GM08714 (cell line): Measurements from ENCODE around the gene CEP20.
"Not testable (repeated sequence)": the region's sequence is repeated elsewhere in the genome, so short reads cannot be mapped to it uniquely, and the experiment has no call there.

Experiments
- H3K4me3 ChIP-seq: fragments of 200-500 bp; sonication (Bioruptor generic); 2 replicates; pipeline ENCODE4 v1.5.1; 2014; ENCODE audit warnings: mild to moderate bottlenecking, low read length, inconsistent platforms
- ZNF274 ChIP-seq: IDR thresholded peaks from 2 replicates; pipeline ENCODE4 v1.6.1; 2012; ENCODE audit warnings: mild to moderate bottlenecking, low read depth, low read length

Gene CEP20, protein sequence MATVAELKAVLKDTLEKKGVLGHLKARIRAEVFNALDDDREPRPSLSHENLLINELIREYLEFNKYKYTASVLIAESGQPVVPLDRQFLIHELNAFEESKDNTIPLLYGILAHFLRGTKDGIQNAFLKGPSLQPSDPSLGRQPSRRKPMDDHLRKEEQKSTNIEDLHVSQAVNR

DNA sequence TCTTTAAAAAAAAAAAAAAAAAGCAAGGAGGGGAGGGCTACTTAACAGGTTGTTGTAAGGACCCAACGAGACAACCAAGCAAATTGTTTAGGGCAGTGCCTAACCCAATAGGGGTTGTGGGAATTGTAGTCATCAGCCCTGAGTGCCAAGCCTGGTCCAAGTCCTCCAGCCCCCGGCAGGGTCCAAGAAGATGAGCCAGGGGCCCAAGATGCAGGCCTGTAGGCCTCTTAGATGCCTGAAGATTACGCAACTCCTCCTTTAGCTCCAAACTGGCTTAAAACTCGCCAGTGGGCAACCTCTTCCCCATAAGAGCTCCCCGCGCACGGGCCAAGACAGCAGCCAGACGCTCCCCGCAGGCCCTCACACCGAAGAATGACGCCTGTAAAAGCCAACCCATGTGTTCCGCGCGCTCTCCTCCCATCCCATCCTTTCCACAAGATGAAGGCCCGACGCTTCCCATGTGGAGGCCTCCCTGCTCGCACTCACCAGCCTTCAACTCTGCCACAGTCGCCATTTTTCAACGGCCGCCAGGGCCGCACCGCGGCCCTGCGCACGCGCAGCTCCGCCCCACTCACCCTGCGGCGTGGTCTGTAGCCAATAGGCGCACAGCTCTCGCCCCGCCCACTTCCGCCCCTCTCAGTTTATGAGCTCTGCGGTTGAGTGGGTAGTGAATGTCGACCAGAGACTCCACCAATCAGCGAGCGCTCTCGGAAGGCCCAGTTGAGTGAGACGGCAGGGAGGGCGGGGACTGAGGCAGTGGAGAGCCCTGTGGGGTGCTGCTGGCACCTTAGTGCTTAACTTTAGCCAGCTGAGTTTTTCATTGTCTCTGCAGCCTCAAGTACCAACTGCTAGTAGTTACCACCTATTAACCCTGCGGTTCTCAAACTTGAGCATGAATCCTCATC is at the start of gene CEP20:
Gene CEP20 (minus strand): TSS at position 532 of the 905 bp plus-strand sequence. CDS start 18 bp downstream, at position 514.
- TF ChIP-seq ZNF274, result no peak
- peak within 1 kb of the TSS; percentile 94 for H3K4me3 ChIP-seq

DNA sequence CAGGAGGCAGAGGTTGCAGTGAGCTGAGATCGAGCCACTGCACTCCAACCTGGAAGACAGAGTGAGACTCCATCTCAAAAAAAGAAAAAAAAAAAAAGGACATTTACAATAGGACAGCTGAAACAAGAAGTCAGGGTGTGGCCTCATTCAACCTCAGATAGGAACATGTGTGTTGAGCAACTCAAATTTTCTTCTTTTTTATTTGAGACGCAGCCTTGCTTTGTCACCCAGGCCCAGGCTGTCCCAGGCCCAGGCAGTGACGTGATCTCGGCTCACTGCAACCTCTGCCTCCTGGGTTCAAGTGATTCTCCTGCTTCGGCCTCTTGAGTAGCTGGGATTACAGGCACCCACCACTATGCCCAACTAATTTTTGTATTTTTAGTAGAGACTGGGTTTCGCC is 48.4 kb upstream of the CEP20 start:
- H3K4me3 ChIP-seq, result not testable (repeated sequence)

DNA sequence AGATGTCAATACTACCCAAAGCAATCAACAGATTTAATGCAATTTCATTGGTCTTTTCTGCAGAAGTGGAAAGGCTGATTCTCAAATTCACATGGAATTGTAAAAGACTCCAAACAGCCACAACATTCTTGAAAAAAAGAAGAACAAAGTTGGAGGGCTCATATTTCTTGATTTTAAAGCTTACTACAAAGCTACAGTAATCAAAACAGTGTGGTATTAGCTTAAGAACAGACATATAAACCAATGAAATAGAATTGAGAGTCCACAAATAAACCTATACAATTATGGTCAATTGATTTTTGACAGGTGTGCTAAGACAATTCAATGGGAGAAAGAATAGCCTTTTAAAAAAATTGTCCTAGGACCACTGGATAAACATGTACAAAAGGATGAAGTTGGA is 46.6 kb upstream of the CEP20 start:
- H3K4me3 ChIP-seq, result no peak overlapping the region
- TF ChIP-seq ZNF274, result no peak

DNA sequence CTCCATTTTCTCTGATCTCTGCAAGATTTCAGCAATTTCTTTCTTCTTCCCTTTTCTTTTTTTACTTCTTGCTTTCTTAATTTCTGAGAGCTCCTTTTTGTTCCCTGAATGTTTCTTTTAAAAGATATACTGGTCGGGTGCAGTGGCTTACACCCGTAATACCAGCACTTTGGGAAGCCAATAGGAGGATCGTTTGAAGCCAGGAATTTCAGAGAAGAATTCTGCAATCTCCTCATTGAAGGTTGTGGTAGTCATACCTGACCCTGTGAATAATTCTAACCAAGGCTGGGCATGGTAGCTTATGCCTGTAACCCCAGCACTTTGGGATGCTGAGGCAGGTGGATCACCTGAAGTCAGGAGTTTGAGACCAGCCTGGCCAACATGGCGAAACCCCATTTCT is 45.4 kb upstream of the CEP20 start:
- no peak for TF ChIP-seq ZNF274
- H3K4me3 ChIP-seq, result no peak overlapping the region

DNA sequence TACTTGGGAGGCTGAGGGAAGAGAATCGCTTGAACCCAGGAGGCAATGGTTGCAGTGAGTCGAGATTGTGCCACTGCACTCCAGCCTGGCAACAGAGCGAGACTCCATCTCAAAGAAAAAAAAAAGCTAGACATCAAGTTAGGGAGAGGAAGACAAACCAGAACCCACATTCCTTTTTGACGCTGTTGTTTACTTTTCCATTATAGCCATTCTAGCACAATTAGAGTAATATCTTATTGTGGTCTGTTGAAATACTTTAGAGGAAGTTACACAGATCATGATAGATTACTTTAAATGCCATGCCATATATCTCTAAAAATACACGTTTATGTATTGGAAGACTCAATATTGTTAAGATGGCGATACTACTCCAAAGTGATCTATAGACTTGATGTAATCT is 44.5 kb upstream of the CEP20 start:
- H3K4me3 ChIP-seq, result no peak overlapping the region
- no peak for TF ChIP-seq ZNF274

DNA sequence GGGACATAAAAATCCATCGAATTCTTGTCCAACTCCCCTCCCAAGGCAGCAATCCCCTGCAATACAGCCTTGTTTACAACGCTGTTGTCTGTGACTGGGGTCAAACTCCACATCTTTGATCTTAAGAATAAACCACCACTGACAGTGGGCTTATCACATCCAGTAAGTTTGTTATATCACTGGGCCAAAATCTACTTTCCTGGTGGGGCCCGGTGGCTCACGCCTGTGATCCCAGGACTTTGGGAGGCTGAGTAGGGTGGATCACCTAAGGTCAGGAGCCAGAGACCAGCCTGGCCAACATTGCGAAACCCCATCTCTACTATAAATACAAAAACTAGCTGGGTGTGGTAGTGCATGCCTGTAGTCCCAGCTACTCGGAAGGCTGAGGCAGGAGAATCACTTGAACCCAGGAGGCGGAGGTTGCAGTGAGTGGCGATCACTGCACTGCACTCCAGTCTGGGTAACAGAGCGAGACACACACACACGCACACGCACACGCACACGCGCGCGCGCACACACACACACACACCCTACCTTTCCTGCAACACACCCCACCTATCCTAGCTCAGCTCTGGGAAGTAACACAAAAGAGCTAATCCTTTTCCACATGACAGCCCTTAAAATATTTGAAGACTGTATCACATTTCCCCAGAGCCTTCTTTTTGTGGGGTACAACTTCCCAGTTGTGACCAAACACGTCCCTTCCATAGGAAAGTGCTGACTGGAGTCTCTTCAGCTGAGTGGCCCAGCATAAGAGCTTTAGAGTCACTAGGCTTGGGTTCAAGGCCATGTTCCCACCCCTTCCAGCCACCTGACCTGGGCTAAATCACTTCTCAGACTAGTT is 40.1 kb upstream of the CEP20 start:
- no peak overlapping the region for H3K4me3 ChIP-seq
- no peak for TF ChIP-seq ZNF274

DNA sequence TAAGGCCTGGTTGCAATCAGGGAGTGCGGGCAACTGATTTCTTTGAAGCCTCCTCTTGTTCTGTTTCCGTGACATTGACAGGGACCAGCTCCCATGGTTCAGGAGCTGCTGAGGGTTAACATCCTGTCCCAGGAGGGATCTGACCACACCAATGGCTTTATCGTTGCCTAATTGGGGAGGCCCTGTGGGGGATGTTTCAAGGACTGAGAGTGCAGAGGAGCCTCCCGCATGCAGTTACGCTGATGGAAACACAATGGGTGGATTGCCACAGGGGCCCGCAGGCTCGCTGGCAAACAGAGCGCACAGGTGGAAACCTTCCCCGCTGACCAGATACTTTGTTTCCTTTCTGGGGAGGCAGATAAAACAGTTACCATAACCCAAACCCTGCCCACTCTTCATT is 37.2 kb upstream of the CEP20 start:
- H3K4me3 ChIP-seq, result no peak overlapping the region
- no peak for TF ChIP-seq ZNF274

DNA sequence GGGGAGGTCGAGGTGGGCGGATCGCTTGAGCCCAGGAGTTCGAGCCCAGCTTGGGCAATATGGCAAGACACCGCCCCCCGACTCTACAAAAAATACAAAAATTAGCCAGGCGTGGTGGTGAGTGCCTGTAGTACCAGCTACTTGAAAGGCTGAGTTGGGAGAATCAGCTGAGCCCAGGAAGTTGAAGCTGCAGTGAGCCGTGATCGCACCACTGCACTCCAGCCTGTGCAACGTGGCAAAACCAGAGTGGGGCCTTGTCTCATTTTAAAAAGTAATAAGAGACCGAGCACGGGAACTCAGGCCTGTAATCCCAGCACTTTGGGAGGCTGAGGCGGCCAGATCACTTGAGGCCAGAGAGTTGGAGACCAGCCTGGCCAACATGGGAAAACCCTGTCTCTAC is 36.6 kb upstream of the CEP20 start:
- no peak for TF ChIP-seq ZNF274

DNA sequence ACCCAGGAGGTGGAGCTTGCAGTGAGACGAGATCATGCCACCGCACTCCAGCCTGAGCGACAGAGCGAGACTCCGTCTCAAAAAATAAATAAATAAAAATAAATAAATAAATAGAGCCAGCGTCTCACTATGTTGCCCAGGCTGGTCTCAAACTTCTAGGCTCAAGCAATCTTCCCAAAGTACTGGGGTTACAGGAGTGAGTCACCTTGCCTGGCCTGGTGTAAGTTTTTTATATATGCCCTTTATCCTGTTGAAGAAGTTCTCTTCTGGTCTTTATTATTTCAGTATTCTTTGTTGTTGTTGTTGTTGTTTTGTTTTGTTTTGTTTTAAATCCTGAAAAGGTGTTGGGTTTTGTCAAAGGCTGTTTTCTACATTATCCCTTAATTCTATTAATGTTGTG is 30.9 kb upstream of the CEP20 start:
- no peak for TF ChIP-seq ZNF274
- H3K4me3 ChIP-seq, result no peak overlapping the region

More for the DNA sequence above, 36.6 kb upstream of the CEP20 start:
- H3K4me3 ChIP-seq, result no peak overlapping the region

DNA sequence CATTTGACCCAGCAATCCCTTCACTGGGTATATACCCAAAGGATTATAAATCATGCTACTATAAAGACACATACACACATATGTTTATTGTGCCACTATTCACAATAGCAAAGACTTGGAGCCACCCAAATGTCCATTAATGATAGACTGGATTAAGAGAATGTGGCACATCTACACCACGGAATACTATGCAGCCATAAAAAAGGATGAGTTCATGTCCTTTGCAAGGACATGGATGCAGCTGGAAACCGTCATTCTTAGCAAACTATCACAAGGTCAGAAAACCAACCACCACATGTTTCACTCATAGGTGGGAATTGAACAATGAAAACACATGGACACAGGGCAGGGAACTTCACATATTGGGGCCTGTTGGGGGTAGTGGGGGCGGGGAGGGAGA is 29.9 kb upstream of the CEP20 start:
- H3K4me3 ChIP-seq, result not testable (repeated sequence)

DNA sequence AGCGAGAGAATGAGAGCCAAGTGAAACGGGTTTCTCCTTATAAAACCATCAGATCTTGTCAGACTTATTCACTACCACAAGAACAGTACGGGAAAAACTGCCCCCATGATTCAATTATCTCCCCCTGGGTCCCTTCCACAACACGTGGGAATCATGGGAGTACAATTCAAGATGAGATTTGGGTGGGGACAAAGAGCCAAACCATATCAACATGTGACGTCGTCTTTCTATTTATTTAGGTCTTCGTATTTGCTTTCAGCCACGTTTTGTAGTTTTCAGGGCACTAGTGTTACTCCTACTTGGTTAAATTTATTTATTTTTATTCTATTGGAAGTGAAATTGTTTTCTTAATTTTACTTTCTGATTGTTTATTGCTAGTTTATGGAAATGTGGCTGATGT is 27.9 kb upstream of the CEP20 start:
- TF ChIP-seq ZNF274, result no peak
- no peak overlapping the region for H3K4me3 ChIP-seq

DNA sequence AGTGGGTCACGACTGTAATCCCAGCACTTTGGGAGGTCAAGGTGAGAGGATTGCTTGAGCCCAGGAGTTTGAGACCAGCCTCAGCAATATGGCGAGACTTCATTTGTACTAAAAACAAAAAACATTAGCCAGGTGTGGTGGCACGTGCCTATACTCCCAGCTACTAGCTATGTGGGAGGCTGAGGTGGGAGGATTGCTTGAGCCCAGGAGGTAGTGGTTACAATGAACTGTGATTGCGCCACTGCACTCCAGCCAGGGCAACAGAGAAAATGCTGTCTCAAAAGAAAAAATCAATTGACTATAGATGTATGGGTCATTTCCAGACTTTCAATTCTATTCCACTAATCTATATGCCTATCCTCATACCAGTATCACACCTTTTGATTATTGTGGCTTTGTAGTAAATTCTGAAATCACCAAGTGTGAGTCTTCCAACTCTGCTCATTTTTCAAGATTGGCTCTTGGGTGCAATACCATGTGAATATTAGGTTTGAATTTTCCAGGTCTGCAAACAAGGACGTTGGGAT is 27.2 kb upstream of the CEP20 start:
- H3K4me3 ChIP-seq, result no peak overlapping the region
- TF ChIP-seq ZNF274, result no peak

DNA sequence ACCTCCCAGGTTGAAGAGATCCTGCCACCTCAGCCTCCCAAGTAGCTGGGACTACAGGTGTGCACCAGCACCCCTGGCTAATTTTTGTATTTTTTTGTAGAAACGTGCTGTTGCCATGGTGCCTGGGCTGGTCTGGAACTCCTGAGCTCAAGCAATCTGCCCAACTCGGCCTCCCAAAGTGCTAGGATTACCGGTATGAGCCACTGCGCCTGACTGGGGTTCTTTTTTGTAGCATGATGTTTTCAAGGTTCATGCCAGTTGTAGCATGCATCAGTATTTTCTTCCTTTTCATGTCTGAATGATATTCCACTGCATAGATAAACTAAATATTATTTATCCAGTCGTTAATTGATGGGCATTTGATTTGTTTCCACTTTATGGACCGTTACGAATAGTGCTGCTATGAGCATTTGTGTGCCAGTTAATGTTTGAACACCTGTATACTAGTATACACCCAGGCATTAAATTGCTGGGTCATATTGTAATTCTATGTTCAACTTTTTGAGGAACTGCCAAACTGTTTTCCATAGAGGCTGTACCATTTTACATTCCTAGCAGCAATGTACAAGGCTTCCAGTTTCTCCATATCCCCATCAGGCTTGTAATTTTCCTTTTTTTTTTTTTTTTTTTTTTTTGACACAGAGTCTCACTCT is 24.8 kb upstream of the CEP20 start:
- TF ChIP-seq ZNF274, result no peak
- H3K4me3 ChIP-seq, result no peak overlapping the region

DNA sequence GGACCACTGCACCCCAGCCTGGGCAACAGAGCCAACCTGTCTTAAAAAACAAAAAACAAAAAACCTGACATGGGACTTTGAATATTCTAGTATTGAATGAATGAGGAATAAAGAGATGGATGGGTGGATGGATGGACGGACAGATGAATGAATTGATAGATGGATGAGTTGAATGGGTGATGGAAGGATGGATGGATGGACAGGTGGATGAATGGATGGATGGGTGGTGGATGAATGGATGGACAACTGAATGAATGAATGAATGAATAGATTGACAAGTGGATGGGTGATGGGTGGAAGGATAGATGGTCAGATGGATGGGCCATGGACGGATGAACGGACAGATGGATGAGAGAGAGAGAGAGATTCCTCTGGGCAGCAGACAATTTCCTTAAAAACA is 22.8 kb upstream of the CEP20 start:
- no peak for TF ChIP-seq ZNF274
- H3K4me3 ChIP-seq, result no peak overlapping the region
